Left renal pelvis (tissue), 4 donors: ENCODE measurements around the gene SNX21. TPM values are rescaled to one million over a fixed set of nuclear protein-coding genes. Genes with fewer than 3 reads are reported as not detected.
"Not testable (repeated sequence)": the region's sequence is repeated elsewhere in the genome, so short reads cannot be mapped to it uniquely, and the experiment has no call there.

Experiments used
- DNase-seq, 4 donors: peaks; one replicate each; pipeline ENCODE4 v3.0.0-alpha.2; 2013; ENCODE audit warnings: low read depth in 4 of 4, low spot score in 3 of 4
- polyA plus RNA-seq, 4 donors: library from polyadenylated mRNA; unstranded; fragments of 120-200 nt; gene quantifications; one replicate each; pipeline ENCODE4 v1.2.1, GENCODE V29; 2013; ENCODE audit not compliant: insufficient read length in 4 of 4

SNX21 gene
- polyA plus RNA-seq, 4 donors, result 11.5 to 21.1 (median 15.8) TPM

GRCh38 chr20:45821947-45822346, 11.7 kb upstream of the SNX21 start:
- DNase-seq, result no peak

- DNase-seq, result no peak
Observed at GRCh38 chr20:45822857-45823256, 10.7 kb upstream of the SNX21 start.

- no peak for DNase-seq
Observed at GRCh38 chr20:45823949-45824835, 9.4 kb upstream of the SNX21 start.

GRCh38 chr20:45826381-45827019, 7.1 kb upstream of the SNX21 start:
- DNase-seq, result no peak

GRCh38 chr20:45827030-45827652, 6.5 kb upstream of the SNX21 start, which contains the start of gene TNNC2:
Gene TNNC2 (minus strand): TSS chr20:45827312. CDS start chr20:45827248, 64 bp downstream.
- no peak for DNase-seq

- no peak for DNase-seq
Observed at GRCh38 chr20:45827712-45828111, 5.9 kb upstream of the SNX21 start.

- no peak for DNase-seq
Observed at GRCh38 chr20:45828589-45828988, 5.0 kb upstream of the SNX21 start.

GRCh38 chr20:45829673-45830106, 3.9 kb upstream of the SNX21 start:
- DNase-seq, result not testable (repeated sequence)

- no peak for DNase-seq
Observed at GRCh38 chr20:45832619-45833018, 980 bp upstream of the SNX21 start.

GRCh38 chr20:45833883-45834796, 541 bp downstream of the SNX21 start:
- DNase-seq, result no peak

GRCh38 chr20:45834797-45835161, 1.2 kb downstream of the SNX21 start:
- DNase-seq, result no peak

- DNase-seq, result no peak
Observed at GRCh38 chr20:45835329-45835765, 1.7 kb downstream of the SNX21 start.

GRCh38 chr20:45835825-45836224, 2.2 kb downstream of the SNX21 start:
- DNase-seq, result no peak

- DNase-seq, result no peak
Observed at GRCh38 chr20:45836841-45837240, 3.2 kb downstream of the SNX21 start.

- DNase-seq, result no peak
Observed at GRCh38 chr20:45840700-45841198, 7.2 kb downstream of the SNX21 start.

GRCh38 chr20:45841407-45842129, 8.0 kb downstream of the SNX21 start:
- DNase-seq, result no peak

GRCh38 chr20:45842169-45842812, 8.7 kb downstream of the SNX21 start:
- no peak for DNase-seq

- no peak for DNase-seq
Observed at GRCh38 chr20:45843506-45843905, 9.9 kb downstream of the SNX21 start.

- no peak for DNase-seq
Observed at GRCh38 chr20:45845452-45845851, 11.9 kb downstream of the SNX21 start.
